HepG2 (cell line): Measurements from ENCODE around the gene RNF10. TPM values are rescaled to one million over a fixed set of nuclear protein-coding genes. Genes with fewer than 3 reads are reported as not detected.
"Not testable (repeated sequence)": the region's sequence is repeated elsewhere in the genome, so short reads cannot be mapped to it uniquely, and the experiment has no call there.

Source experiments
- ATAC-seq: fragments of 200-7000 bp; cut with Tn5 transposase; 3 replicates; pipeline ENCODE4 v1.9.1; 2020; ENCODE audit warnings: mild to moderate bottlenecking, moderate library complexity
- BruUV-seq: library from RNA; stranded (reverse); fragments of 400-500 nt; replicated peaks from 2 replicates; lab custom pipeline; 2021; lab: Mats Ljungman, UMichigan
- CTCF ChIA-PET: fragments of 300-600 bp; formaldehyde crosslinking; extraction: SDS; loops from one replicate; lab custom pipeline; 2021; ENCODE audit warnings: low total read pairs, inconsistent platforms, low intra/inter-chr PET ratio; lab: Yijun Ruan, JAX
- POLR2A ChIA-PET: fragments of 350-600 bp; sonication (Branson Sonifier 250); formaldehyde crosslinking; loops from one replicate; lab custom pipeline; 2020; ENCODE audit warnings: antibody characterized with exemption, inconsistent platforms; lab: Yijun Ruan, JAX
- DNase-seq: peaks from one replicate; pipeline ENCODE4 v3.0.0-alpha.2; 2015; ENCODE audit warnings: low spot score
- FAIRE-seq: peaks from 3 replicates; lab custom pipeline; 2011; peaks lifted over from hg19 to GRCh38; lab: Jason Lieb, UNC
- H2AFZ ChIP-seq: one replicate; pipeline ENCODE4 v1.6.1; 2011; ENCODE audit warnings: low read length, inconsistent platforms
- H3K27ac ChIP-seq: fragments of 300-600 bp; 3 replicates; pipeline ENCODE4 v1.8.0; 2011; ENCODE audit warnings: mixed run types, mild to moderate bottlenecking, mixed read lengths, low read length, inconsistent platforms; ENCODE audit not compliant: insufficient read depth; ENCODE audit errors: extremely low read length
- H3K27me3 ChIP-seq, 2 experiments: fragments of 200-600 bp in 1 of 2; 2 replicates in 1 of 2; 3 replicates in 1 of 2; pipeline versions ENCODE4 v1.6.0 to v1.8.0; 2011; ENCODE audit warnings: low read length in 2 of 2, mild to moderate bottlenecking in 2 of 2, moderate library complexity in 2 of 2, inconsistent platforms in 1 of 2; ENCODE audit not compliant: insufficient read depth in 2 of 2, control insufficient read depth in 1 of 2
- H3K36me3 ChIP-seq, 2 experiments: fragments of 200-600 bp in 1 of 2; replicated peaks in 1 of 2; 2 replicates in 1 of 2; 3 replicates in 1 of 2; pipeline versions ENCODE4 v1.5.1 to v1.8.0; 2011; ENCODE audit warnings: low read length in 2 of 2, inconsistent platforms in 1 of 2; ENCODE audit not compliant: insufficient read depth in 2 of 2, control insufficient read depth in 1 of 2
- H3K4me1 ChIP-seq: 2 replicates; pipeline ENCODE4 v1.5.1; 2012; ENCODE audit warnings: low read length, inconsistent platforms; ENCODE audit not compliant: insufficient read depth
- H3K4me2 ChIP-seq: 2 replicates; pipeline ENCODE4 v1.6.0; 2011; ENCODE audit warnings: low read depth, low read length, inconsistent platforms
- H3K4me3 ChIP-seq, 3 experiments: fragments of 200-600 bp in 1 of 3; sonication (generic), shearing (Covaris generic) in 1 of 3; replicated peaks in 1 of 3; 2 replicates each; pipeline ENCODE4 v1.5.1; 2011 to 2016; ENCODE audit warnings: low read length in 3 of 3, inconsistent platforms in 2 of 3, low read depth in 2 of 3, mild to moderate bottlenecking in 2 of 3, control low read depth in 1 of 3, mixed read lengths in 1 of 3; ENCODE audit not compliant: insufficient read depth in 1 of 3
- H3K79me2 ChIP-seq: one replicate; pipeline ENCODE4 v1.6.1; 2011; ENCODE audit warnings: low read length, inconsistent platforms; ENCODE audit not compliant: insufficient read depth
- H3K9ac ChIP-seq: 2 replicates; pipeline ENCODE4 v1.6.0; 2011; ENCODE audit warnings: mild to moderate bottlenecking, low read depth, low read length, inconsistent platforms; ENCODE audit not compliant: insufficient read depth
- H3K9me3 ChIP-seq: 2 replicates; pipeline ENCODE4 v1.5.1; 2012; ENCODE audit warnings: mild to moderate bottlenecking, low read length
- H4K20me1 ChIP-seq: 2 replicates; pipeline ENCODE4 v1.6.0; 2011; ENCODE audit warnings: inconsistent platforms, mild to moderate bottlenecking, low read length, moderate library complexity; ENCODE audit not compliant: insufficient read depth
- ELF3 ChIP-seq: IDR thresholded peaks from 2 replicates; pipeline ENCODE4 v1.6.1; 2016; ENCODE audit warnings: missing genetic modification reagents, missing compliant biosample characterization
- ZNF629 ChIP-seq: sonication (generic); formaldehyde crosslinking; conservative IDR thresholded peaks from 2 replicates; pipeline ENCODE4 v1.5.0; 2020; ENCODE audit warnings: missing genetic modification reagents
- ZSCAN29 ChIP-seq: sonication (generic); formaldehyde crosslinking; conservative IDR thresholded peaks from 2 replicates; pipeline ENCODE4 v1.4.0; 2020; ENCODE audit warnings: mild to moderate bottlenecking, missing genetic modification reagents
- WGBS: methylation state at CpG from one replicate; pipeline ENCODE4 v1.1.6; 2017; ENCODE audit warnings: low lambda C conversion rate; 5-methylcytosine and 5-hydroxymethylcytosine counted together
- in situ Hi-C: cut with HindIII; loops from 2 replicates; pipeline ENCODE4 v1.10.0; 2017; ENCODE audit warnings: low pct_unique_long_range_greater_than_20kb; ENCODE audit not compliant: extremely low pct_ligation_motif_present
- intact Hi-C: fragments of 100-400 bp; cut with micrococcal nuclease; formaldehyde crosslinking; loops from one replicate; pipeline ENCODE4 v1.10.0; 2022; ENCODE audit not compliant: unreplicated experiment
- polyA plus RNA-seq, 8 experiments: library from polyadenylated mRNA; depleted of rRNA in 3 of 8; stranded (reverse) in 7 of 8; unstranded in 1 of 8; fragments of >200 nt; fragmentation: Illumina TruSeq in 4 of 8; extraction: Trizol in 4 of 8; gene quantifications; 2 replicates each; pipeline versions ENCODE4 v1.2.1 to v1.2.3, GENCODE V29; 2011 to 2016; ENCODE audit warnings: low read depth in 4 of 8, missing spikeins in 1 of 8, mixed read lengths in 1 of 8; ENCODE audit not compliant: insufficient read depth in 1 of 8
- total RNA-seq, 5 experiments: library from RNA; depleted of rRNA; stranded (reverse); fragments of >200 nt; fragmentation: Illumina TruSeq; extraction: Trizol; gene quantifications; 2 replicates each; pipeline ENCODE4 v1.2.3, GENCODE V29; 2016; ENCODE audit warnings: low read depth in 1 of 5
- TF ChIP-seq, protein P1 (sequence below): sonication (generic); formaldehyde crosslinking; conservative IDR thresholded peaks from 2 replicates; pipeline ENCODE4 v1.4.0; 2020; ENCODE audit warnings: mild to moderate bottlenecking, missing genetic modification reagents, moderate library complexity

RNF10 gene
- total and polyA plus RNA-seq, 2 of the 13 experiments (the other 11 are each of a cell fraction or from before 2014, with no cell fraction given), result 62.5 to 88.0 TPM

GRCh38 chr12:120598674-120599463 lies 64.7 kb downstream of the RNF10 start (continued):
- TF ChIP-seq, protein P1, sequence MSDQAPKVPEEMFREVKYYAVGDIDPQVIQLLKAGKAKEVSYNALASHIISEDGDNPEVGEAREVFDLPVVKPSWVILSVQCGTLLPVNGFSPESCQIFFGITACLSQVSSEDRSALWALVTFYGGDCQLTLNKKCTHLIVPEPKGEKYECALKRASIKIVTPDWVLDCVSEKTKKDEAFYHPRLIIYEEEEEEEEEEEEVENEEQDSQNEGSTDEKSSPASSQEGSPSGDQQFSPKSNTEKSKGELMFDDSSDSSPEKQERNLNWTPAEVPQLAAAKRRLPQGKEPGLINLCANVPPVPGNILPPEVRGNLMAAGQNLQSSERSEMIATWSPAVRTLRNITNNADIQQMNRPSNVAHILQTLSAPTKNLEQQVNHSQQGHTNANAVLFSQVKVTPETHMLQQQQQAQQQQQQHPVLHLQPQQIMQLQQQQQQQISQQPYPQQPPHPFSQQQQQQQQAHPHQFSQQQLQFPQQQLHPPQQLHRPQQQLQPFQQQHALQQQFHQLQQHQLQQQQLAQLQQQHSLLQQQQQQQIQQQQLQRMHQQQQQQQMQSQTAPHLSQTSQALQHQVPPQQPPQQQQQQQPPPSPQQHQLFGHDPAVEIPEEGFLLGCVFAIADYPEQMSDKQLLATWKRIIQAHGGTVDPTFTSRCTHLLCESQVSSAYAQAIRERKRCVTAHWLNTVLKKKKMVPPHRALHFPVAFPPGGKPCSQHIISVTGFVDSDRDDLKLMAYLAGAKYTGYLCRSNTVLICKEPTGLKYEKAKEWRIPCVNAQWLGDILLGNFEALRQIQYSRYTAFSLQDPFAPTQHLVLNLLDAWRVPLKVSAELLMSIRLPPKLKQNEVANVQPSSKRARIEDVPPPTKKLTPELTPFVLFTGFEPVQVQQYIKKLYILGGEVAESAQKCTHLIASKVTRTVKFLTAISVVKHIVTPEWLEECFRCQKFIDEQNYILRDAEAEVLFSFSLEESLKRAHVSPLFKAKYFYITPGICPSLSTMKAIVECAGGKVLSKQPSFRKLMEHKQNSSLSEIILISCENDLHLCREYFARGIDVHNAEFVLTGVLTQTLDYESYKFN (CRISPR knock-in tag), result no peak

DNA sequence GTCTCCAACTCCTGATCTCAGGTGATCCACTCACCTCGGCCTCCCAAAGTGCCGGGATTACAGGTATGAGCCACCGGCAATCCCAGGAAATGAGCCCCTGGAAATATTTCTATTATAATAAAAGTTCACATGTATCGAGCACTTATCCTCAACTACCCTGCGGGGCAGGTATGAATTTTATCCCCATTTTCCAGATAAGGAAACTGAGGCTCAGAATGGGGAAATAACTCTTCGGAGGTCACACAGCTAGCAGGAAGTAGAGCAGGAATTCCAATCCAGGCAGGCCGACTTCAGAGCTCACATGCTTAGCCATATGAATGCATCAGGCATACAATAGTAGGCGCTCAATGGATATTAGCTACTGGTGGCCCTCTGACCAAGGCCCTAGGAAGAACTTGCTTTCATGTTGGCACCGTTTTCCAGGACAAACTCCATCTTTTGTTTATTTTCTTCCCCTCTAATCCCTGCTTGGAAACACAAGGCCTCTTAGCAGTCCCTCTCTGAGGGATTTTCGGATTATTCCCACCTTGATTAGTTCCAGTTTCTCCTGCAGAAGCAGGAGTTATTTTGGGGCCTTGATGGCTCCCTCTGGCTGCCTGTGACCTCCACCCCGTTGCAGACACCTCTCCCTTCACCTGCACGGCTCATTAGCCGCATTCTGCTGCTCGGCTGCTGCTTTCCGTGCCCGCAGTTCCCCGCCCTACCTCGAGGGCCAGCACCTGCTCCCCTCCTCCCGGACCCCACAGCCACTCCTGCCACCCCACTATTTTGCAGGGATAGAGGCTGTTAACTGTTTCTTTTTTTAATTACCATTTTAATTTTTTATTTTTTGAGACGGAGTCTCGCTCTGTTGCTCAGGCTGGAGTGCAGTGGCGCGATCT lies 65.8 kb downstream of the RNF10 start:
- in situ Hi-C loops, result no loop called here
- H3K36me3 ChIP-seq, result no peaks in the 10 kb centered on the region
- TF ChIP-seq ELF3 (0 out of 2 replicates have a peak, but pooled peaks have one; percentile 39), ZSCAN29 (CRISPR knock-in tag) (no peak), ZNF629 (CRISPR knock-in tag) (peak; percentile 86)
- TF ChIP-seq, all 625 proteins: peak for 2
- Histone ChIP-seq H2AFZ (no peak overlapping the region), H4K20me1 (no peaks in the 10 kb centered on the region), H3K4me1 (peaks cover 19% of the 10 kb centered on the region), H3K4me2 (peak overlapping the region; percentile 42; the same call in 1 of the 2 replicates), H3K27ac (no peak overlapping the region), H3K27me3 (peaks cover 4 to 35% of the 10 kb centered on the region in 2 experiments; a peak in 4 of 5 replicates), H3K9ac (no peak overlapping the region), H3K9me3 (no peaks in the 10 kb centered on the region), H3K79me2 (no peaks in the 10 kb centered on the region), H3K4me3 (no peak overlapping the region)
- ChIA-PET POLR2A (interaction anchor here (0.9 kb wide), 1 partner anchor 18 kb away, joined by 3 read pairs; the partner anchor contains the start of gene POP5), CTCF (no interaction called here)
- peak; percentile 63 for ATAC-seq
- no peak for FAIRE-seq
- WGBS, result 35% methylated on average over 23 of the region's 23 CpGs
- no TSS peak for BruUV-seq
- intact Hi-C loops, result no loop called here
- DNase-seq, result no peak

DNA sequence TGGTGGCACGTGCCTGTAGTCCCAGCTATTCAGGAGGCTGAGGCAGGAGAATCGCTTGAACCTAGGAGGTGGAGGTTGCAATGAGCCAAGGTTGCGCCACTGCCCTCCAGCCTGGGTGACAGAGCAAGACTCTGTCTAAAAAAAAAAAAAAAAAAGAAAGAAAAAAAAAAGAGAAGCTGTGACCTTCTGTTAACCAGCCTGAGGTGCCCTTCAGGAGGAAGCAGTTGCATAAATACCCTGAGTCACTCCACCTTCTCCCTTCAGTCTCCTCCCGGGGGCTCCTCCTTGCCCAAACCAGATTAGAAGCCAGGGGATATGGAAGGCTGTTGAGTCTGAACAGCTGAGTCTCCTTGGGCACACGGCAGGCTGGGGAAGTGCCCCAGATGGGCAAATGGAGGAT lies 68.3 kb downstream of the RNF10 start:
- ATAC-seq, H4K20me1 ChIP-seq, FAIRE-seq, H3K27ac ChIP-seq, in situ Hi-C loops, H3K9ac ChIP-seq, H2AFZ ChIP-seq, POLR2A ChIA-PET, DNase-seq, intact Hi-C loops, CTCF ChIA-PET, H3K36me3 ChIP-seq, H3K4me3 ChIP-seq, H3K79me2 ChIP-seq, H3K4me2 ChIP-seq, H3K9me3 ChIP-seq, BruUV-seq: not testable (repeated sequence)
- Histone ChIP-seq H3K4me1 (peaks cover 19% of the 10 kb centered on the region), H3K27me3 (peaks cover 4 to 30% of the 10 kb centered on the region in 2 experiments; a peak in 4 of 5 replicates)
- 39% methylated on average over 5 of the region's 5 CpGs for WGBS
